ENCODE data around the gene LILRA5. TPM values are rescaled to one million over a fixed set of nuclear protein-coding genes. Genes with fewer than 3 reads are reported as not detected.
"Not testable (repeated sequence)": the region's sequence is repeated elsewhere in the genome, so short reads cannot be mapped to it uniquely, and the experiment has no call there.

Gene LILRA5
- total RNA-seq, 1 experiment from 2014 or later: not detected

- Histone ChIP-seq H3K9me3 (replicated peaks) (no peaks in the 10 kb centered on the region), H3K27me3 (peaks cover 17% of the 10 kb centered on the region; the same call in 1 of the 2 replicates), H3K4me1 (no peaks in the 10 kb centered on the region), H3K4me3 (no peak overlapping the region), H3K27ac (no peak overlapping the region), H3K36me3 (no peaks in the 10 kb centered on the region)
- DNase-seq: no peak
These were observed 25.6 kb upstream of the LILRA5 start for GRCh38 chr19:54338521-54338920.

GRCh38 chr19:54337858-54338230 is 24.9 kb upstream of the LILRA5 start:
- H3K27me3 ChIP-seq: peaks cover 17% of the 10 kb centered on the region; the same call in 1 of the 2 replicates
- no peak overlapping the region for H3K4me3 ChIP-seq
- no peaks in the 10 kb centered on the region for H3K4me1 ChIP-seq
- no peaks in the 10 kb centered on the region for H3K9me3 ChIP-seq (replicated peaks)
- H3K27ac ChIP-seq: no peak overlapping the region
- H3K36me3 ChIP-seq: no peaks in the 10 kb centered on the region
- DNase-seq: no peak

- Histone ChIP-seq H3K36me3 (no peaks in the 10 kb centered on the region), H3K9me3 (replicated peaks) (no peaks in the 10 kb centered on the region), H3K27ac (no peak overlapping the region), H3K4me1 (no peaks in the 10 kb centered on the region), H3K27me3 (peaks cover 17% of the 10 kb centered on the region; the same call in 1 of the 2 replicates), H3K4me3 (no peak overlapping the region)
- no peak for DNase-seq
These were observed 24.2 kb upstream of the LILRA5 start for GRCh38 chr19:54336893-54337857.

GRCh38 chr19:54335979-54336892 is 23.3 kb upstream of the LILRA5 start:
- Histone ChIP-seq H3K9me3 (replicated peaks) (no peaks in the 10 kb centered on the region), H3K27me3 (peaks cover 17% of the 10 kb centered on the region; the same call in 1 of the 2 replicates), H3K36me3 (no peaks in the 10 kb centered on the region), H3K27ac (no peak overlapping the region), H3K4me1 (no peaks in the 10 kb centered on the region), H3K4me3 (no peak overlapping the region)
- no peak for DNase-seq

- Histone ChIP-seq H3K36me3 (no peaks in the 10 kb centered on the region), H3K4me1 (no peaks in the 10 kb centered on the region), H3K27ac (no peak overlapping the region), H3K4me3 (no peak overlapping the region), H3K9me3 (replicated peaks) (no peaks in the 10 kb centered on the region), H3K27me3 (peaks cover 17% of the 10 kb centered on the region; the same call in 1 of the 2 replicates)
- DNase-seq: no peak
These were observed 22.2 kb upstream of the LILRA5 start for GRCh38 chr19:54335164-54335563.

GRCh38 chr19:54333586-54334298 is 20.8 kb upstream of the LILRA5 start:
- DNase-seq: no peak
- Histone ChIP-seq H3K9me3 (replicated peaks) (no peaks in the 10 kb centered on the region), H3K27me3 (peaks cover 14% of the 10 kb centered on the region; the same call in 1 of the 2 replicates), H3K4me3 (no peak overlapping the region), H3K36me3 (no peaks in the 10 kb centered on the region), H3K4me1 (no peaks in the 10 kb centered on the region), H3K27ac (no peak overlapping the region)

GRCh38 chr19:54332149-54332548 is 19.2 kb upstream of the LILRA5 start:
- no peak overlapping the region for H3K4me3 ChIP-seq
- H3K9me3 ChIP-seq (replicated peaks): no peaks in the 10 kb centered on the region

GRCh38 chr19:54331626-54332025 is 18.7 kb upstream of the LILRA5 start:
- no peaks in the 10 kb centered on the region for H3K36me3 ChIP-seq
- H3K27ac ChIP-seq: no peak overlapping the region
- H3K4me3 ChIP-seq: no peak overlapping the region
- no peaks in the 10 kb centered on the region for H3K9me3 ChIP-seq (replicated peaks)
- no peaks in the 10 kb centered on the region for H3K4me1 ChIP-seq
- H3K27me3 ChIP-seq: 0 out of 2 replicates have a peak, but pooled peaks cover 9% of the 10 kb centered on the region
- no peak for DNase-seq

More at GRCh38 chr19:54332149-54332548, 19.2 kb upstream of the LILRA5 start:
- no peak for DNase-seq
- Histone ChIP-seq H3K27ac (no peak overlapping the region), H3K4me1 (no peaks in the 10 kb centered on the region), H3K36me3 (no peaks in the 10 kb centered on the region), H3K27me3 (0 out of 2 replicates have a peak, but pooled peaks cover 9% of the 10 kb centered on the region)

GRCh38 chr19:54329476-54330165 is 16.7 kb upstream of the LILRA5 start:
- no peak overlapping the region for H3K27ac ChIP-seq
- H3K4me3 ChIP-seq: no peak overlapping the region
- H3K4me1 ChIP-seq: no peaks in the 10 kb centered on the region
- no peak for DNase-seq
- no peaks in the 10 kb centered on the region for H3K9me3 ChIP-seq (replicated peaks)
- no peaks in the 10 kb centered on the region for H3K27me3 ChIP-seq
- no peaks in the 10 kb centered on the region for H3K36me3 ChIP-seq

GRCh38 chr19:54328781-54329180 is 15.8 kb upstream of the LILRA5 start:
- not testable (repeated sequence) for H3K9me3 ChIP-seq (replicated peaks); DNase-seq; H3K4me1 ChIP-seq

GRCh38 chr19:54325631-54326030 is 12.7 kb upstream of the LILRA5 start:
- Histone ChIP-seq H3K27ac (no peak overlapping the region), H3K9me3 (replicated peaks) (no peaks in the 10 kb centered on the region), H3K36me3 (no peaks in the 10 kb centered on the region), H3K27me3 (no peaks in the 10 kb centered on the region), H3K4me3 (no peak overlapping the region), H3K4me1 (no peaks in the 10 kb centered on the region)
- no peak for DNase-seq

More at GRCh38 chr19:54328781-54329180, 15.8 kb upstream of the LILRA5 start:
- H3K4me3 ChIP-seq, H3K36me3 ChIP-seq, H3K27ac ChIP-seq, H3K27me3 ChIP-seq: not testable (repeated sequence)

- H3K27ac ChIP-seq: no peak overlapping the region
- no peak overlapping the region for H3K4me3 ChIP-seq
- H3K27me3 ChIP-seq: no peaks in the 10 kb centered on the region
- H3K9me3 ChIP-seq (replicated peaks): no peaks in the 10 kb centered on the region
- no peaks in the 10 kb centered on the region for H3K36me3 ChIP-seq
- no peaks in the 10 kb centered on the region for H3K4me1 ChIP-seq
- peak in 1 of 2 experiments; percentile 60 for DNase-seq
These were observed 12.2 kb upstream of the LILRA5 start for GRCh38 chr19:54325194-54325621.

- Histone ChIP-seq H3K9me3 (replicated peaks) (no peaks in the 10 kb centered on the region), H3K27me3 (no peaks in the 10 kb centered on the region), H3K27ac (no peak overlapping the region), H3K4me3 (no peak overlapping the region), H3K4me1 (no peaks in the 10 kb centered on the region), H3K36me3 (no peaks in the 10 kb centered on the region)
- no peak for DNase-seq
These were observed 11.1 kb upstream of the LILRA5 start for GRCh38 chr19:54324071-54324470.

GRCh38 chr19:54322934-54323333 is 10.0 kb upstream of the LILRA5 start:
- not testable (repeated sequence) for DNase-seq; H3K9me3 ChIP-seq (replicated peaks); H3K27ac ChIP-seq; H3K36me3 ChIP-seq; H3K27me3 ChIP-seq; H3K4me3 ChIP-seq; H3K4me1 ChIP-seq

Measured in SJCRH30 (cell line).